ENCODE measurements around the gene OPRM1. TPM values are rescaled to one million over a fixed set of nuclear protein-coding genes. Genes with fewer than 3 reads are reported as not detected.

Gene OPRM1
- total and polyA plus RNA-seq, 2 of the 8 experiments (the other 6 are each of a cell fraction or from before 2014, with no cell fraction given), result not detected

DNA sequence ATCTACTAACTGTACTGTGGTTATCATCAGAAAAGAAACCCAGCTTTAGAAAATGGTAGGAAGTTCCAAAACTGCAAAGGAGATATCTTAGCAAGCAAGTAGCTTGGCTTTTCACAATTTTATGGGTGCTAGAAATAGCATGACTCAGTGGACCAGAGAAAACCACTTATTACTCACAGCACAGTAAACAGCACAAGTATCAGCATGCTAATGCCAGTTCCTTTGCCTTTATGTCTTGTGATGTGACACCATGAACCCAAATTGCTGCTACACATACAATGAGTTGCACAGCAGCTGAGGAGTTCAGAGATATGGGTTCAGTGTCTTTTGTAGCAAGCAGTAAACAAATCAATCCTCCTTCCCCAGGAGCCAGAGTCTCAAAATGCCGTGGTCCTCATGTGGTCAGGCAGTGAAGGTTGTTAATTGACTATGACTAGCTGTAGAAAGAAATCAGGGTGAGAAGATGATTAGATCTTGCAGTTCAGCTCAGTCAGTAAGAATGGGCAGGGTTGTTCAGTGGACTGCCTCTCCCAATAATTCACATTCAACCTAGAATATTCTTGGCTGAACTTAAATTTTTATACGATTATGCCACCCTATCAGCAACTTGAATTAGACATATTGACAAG, 73.3 kb downstream of the OPRM1 start:
- no peak overlapping the region for H3K56ac ChIP-seq (replicated peaks; ENCODE audit: insufficient read length, low read depth, low read length)
- no peak overlapping the region for H3K4ac ChIP-seq (replicated peaks; ENCODE audit: insufficient read length, low read depth, low read length)
- H3K79me1 ChIP-seq (ENCODE audit: low read depth, low read length), result no peaks in the 10 kb centered on the region
- FAIRE-seq, result no peak
- H3K27me3 ChIP-seq (replicated peaks in 1 of 4; ENCODE audit: control insufficient read depth in 3 of 4, extremely low read depth in 1 of 4, insufficient read depth in 3 of 4, low read length in 3 of 4), result no peaks in the 10 kb centered on the region
- no peaks in the 10 kb centered on the region for H4K20me1 ChIP-seq (replicated peaks in 1 of 2; ENCODE audit: control insufficient read depth in 1 of 2, insufficient read depth in 2 of 2, low read length in 2 of 2)
- no peak overlapping the region for H2BK20ac ChIP-seq (ENCODE audit: low read length)
- H3K79me2 ChIP-seq (ENCODE audit: control insufficient read depth in 1 of 2, insufficient read depth in 2 of 2, low read length in 2 of 2), result no peaks in the 10 kb centered on the region
- H2BK5ac ChIP-seq (ENCODE audit: low read depth, low read length), result no peak overlapping the region
- H2BK120ac ChIP-seq (replicated peaks; ENCODE audit: low read depth, low read length), result no peak overlapping the region
- H2AFZ ChIP-seq (ENCODE audit: low read length), result 0 out of 2 replicates have a peak overlapping the region, but pooled peaks have one; percentile 6
- H3K18ac ChIP-seq (ENCODE audit: extremely low read depth, low read length), result no peak overlapping the region
- H4K8ac ChIP-seq (ENCODE audit: extremely low read depth, insufficient read depth, low read length), result no peak overlapping the region
- WGBS, 2 experiments (ENCODE audit: extremely low coverage in 1 of 2, insufficient coverage in 1 of 2, insufficient read length in 1 of 2, insufficient replicate concordance in 2 of 2, low coverage in 1 of 2, low lambda C conversion rate in 2 of 2, missing lambda C conversion rate in 1 of 2), result 86% methylated on average over 2 of the region's 2 CpGs; no CpG with 5 or more reads in 1 of the 2 experiments
- no peak overlapping the region for H4K91ac ChIP-seq (replicated peaks; ENCODE audit: insufficient read length, low read length)
- no peak overlapping the region for H3K9ac ChIP-seq (replicated peaks in 1 of 4; ENCODE audit: extremely low read depth in 1 of 4, low read depth in 3 of 4, low read length in 3 of 4)
- H3K36me3 ChIP-seq (ENCODE audit: control insufficient read depth in 2 of 4, insufficient read depth in 4 of 4, low read length in 3 of 4), result no peaks in the 10 kb centered on the region
- no peak overlapping the region for H3K27ac ChIP-seq (ENCODE audit: low read depth, low read length)
- no peak overlapping the region for H3K4me3 ChIP-seq (ENCODE audit: extremely low read depth in 1 of 4, insufficient read depth in 2 of 4, low read depth in 3 of 4, low read length in 4 of 4)
- H2BK15ac ChIP-seq (ENCODE audit: low read length), result no peak overlapping the region
- no peak overlapping the region for H3K4me2 ChIP-seq (ENCODE audit: insufficient read depth in 1 of 2, low read depth in 2 of 2, low read length in 2 of 2)
- H4K5ac ChIP-seq (ENCODE audit: insufficient read length, low read depth, low read length), result no peak overlapping the region
- H2AK5ac ChIP-seq (ENCODE audit: low read depth, low read length), result no peak overlapping the region
- no peaks in the 10 kb centered on the region for H3K4me1 ChIP-seq (replicated peaks in 1 of 4; ENCODE audit: control insufficient read depth in 3 of 4, insufficient read depth in 4 of 4, low read length in 3 of 4)
- no peaks in the 10 kb centered on the region for H3K9me3 ChIP-seq (ENCODE audit: insufficient read depth in 2 of 2, low read depth in 1 of 2, low read length in 1 of 2)
- TF ChIP-seq POLR2AphosphoS5 (IDR thresholded peaks at IDR 0.05; ENCODE audit: low read depth, low read length) (no peak), RXRA (IDR thresholded peaks at IDR 0.05; ENCODE audit: insufficient read depth, low read depth, low read length) (no peak), GABPA (IDR thresholded peaks at IDR 0.05; ENCODE audit: borderline replicate concordance, insufficient read depth, low read length) (no peak), TBP (IDR thresholded peaks at IDR 0.05; ENCODE audit: low read depth, low read length) (no peak), BACH1 (IDR thresholded peaks at IDR 0.05; ENCODE audit: low read length) (no peak)
- H3K14ac ChIP-seq (ENCODE audit: insufficient read length), result no peak overlapping the region
- no peak for DNase-seq (ENCODE audit: low read depth in 1 of 2, low spot score in 2 of 2)
- H3K23ac ChIP-seq (ENCODE audit: insufficient read length), result no peak overlapping the region
- ChIA-PET POLR2A (ENCODE audit: partially characterized antibody) (no interaction called here), CTCF (ENCODE audit: partially characterized antibody) (interaction anchor here (1.5 kb wide), 1 partner anchor 53 kb away, joined by 3 read pairs; no protein-coding TSS in a partner anchor)
- no peak overlapping the region for H2BK12ac ChIP-seq (ENCODE audit: low read depth, low read length)
- H3K23me2 ChIP-seq (ENCODE audit: low read depth, low read length), result no peaks in the 10 kb centered on the region; the same call in 1 of the 2 replicates

All from H1 (cell line).